ENCODE results near the gene DIP2C.
"Not testable (repeated sequence)": the region's sequence is repeated elsewhere in the genome, so short reads cannot be mapped to it uniquely, and the experiment has no call there.

The DIP2C gene

GRCh38 chr10:689452-690371, at the start of gene DIP2C:
TSS of gene DIP2C (minus strand) at chr10:689668. CDS start at chr10:689578, 90 bp downstream.
- DNase-seq = peak; percentile 30

GRCh38 chr10:734481-734880, 45.0 kb upstream of the DIP2C start:
- no peak for DNase-seq

- DNase-seq = no peak
Observed at GRCh38 chr10:733086-733485, 43.6 kb upstream of the DIP2C start.

GRCh38 chr10:729213-729612, 39.7 kb upstream of the DIP2C start:
- no peak for DNase-seq

- no peak for DNase-seq
Observed at GRCh38 chr10:728603-729002, 39.1 kb upstream of the DIP2C start.

GRCh38 chr10:727162-727790, 37.8 kb upstream of the DIP2C start:
- no peak for DNase-seq

GRCh38 chr10:725786-726185, 36.3 kb upstream of the DIP2C start:
- DNase-seq = no peak

- no peak for DNase-seq
Observed at GRCh38 chr10:725302-725701, 35.8 kb upstream of the DIP2C start.

- no peak for DNase-seq
Observed at GRCh38 chr10:723973-724372, 34.5 kb upstream of the DIP2C start.

GRCh38 chr10:722281-723060, 33.0 kb upstream of the DIP2C start:
- no peak for DNase-seq

GRCh38 chr10:718143-718700, 28.8 kb upstream of the DIP2C start:
- no peak for DNase-seq

GRCh38 chr10:717458-717857, 28.0 kb upstream of the DIP2C start:
- DNase-seq = no peak

GRCh38 chr10:716821-717220, 27.4 kb upstream of the DIP2C start:
- DNase-seq = peak; percentile 69

GRCh38 chr10:714214-714613, 24.7 kb upstream of the DIP2C start:
- DNase-seq = no peak

GRCh38 chr10:712575-712974, 23.1 kb upstream of the DIP2C start:
- no peak for DNase-seq

- no peak for DNase-seq
Observed at GRCh38 chr10:712089-712488, 22.6 kb upstream of the DIP2C start.

- DNase-seq = no peak
Observed at GRCh38 chr10:707861-708260, 18.4 kb upstream of the DIP2C start.

- no peak for DNase-seq
Observed at GRCh38 chr10:707456-707855, 18.0 kb upstream of the DIP2C start.

- no peak for DNase-seq
Observed at GRCh38 chr10:703118-703517, 13.7 kb upstream of the DIP2C start.

- not testable (repeated sequence) for DNase-seq
Observed at GRCh38 chr10:700183-700582, 10.7 kb upstream of the DIP2C start.

- DNase-seq = no peak
Observed at GRCh38 chr10:697097-697875, 7.8 kb upstream of the DIP2C start.

- DNase-seq = no peak
Observed at GRCh38 chr10:695396-695795, 5.9 kb upstream of the DIP2C start.
